HG02884 (cell line): ENCODE measurements around the gene EXT2.

Source experiments
- ATAC-seq: cut with Tn5 transposase; IDR thresholded peaks from one replicate; pipeline ENCODE4 v1.9.1; 2021; ENCODE audit warnings: mild to moderate bottlenecking, moderate library complexity; ENCODE audit not compliant: unreplicated experiment

Gene EXT2

GRCh38 chr11:44260081-44260480 is 164.6 kb downstream of the EXT2 start:
- ATAC-seq = no peak

GRCh38 chr11:44261800-44262591 is 166.5 kb downstream of the EXT2 start:
- ATAC-seq = no peak

- no peak for ATAC-seq
Observed at GRCh38 chr11:44263738-44264437, 168.4 kb downstream of the EXT2 start.

DNA sequence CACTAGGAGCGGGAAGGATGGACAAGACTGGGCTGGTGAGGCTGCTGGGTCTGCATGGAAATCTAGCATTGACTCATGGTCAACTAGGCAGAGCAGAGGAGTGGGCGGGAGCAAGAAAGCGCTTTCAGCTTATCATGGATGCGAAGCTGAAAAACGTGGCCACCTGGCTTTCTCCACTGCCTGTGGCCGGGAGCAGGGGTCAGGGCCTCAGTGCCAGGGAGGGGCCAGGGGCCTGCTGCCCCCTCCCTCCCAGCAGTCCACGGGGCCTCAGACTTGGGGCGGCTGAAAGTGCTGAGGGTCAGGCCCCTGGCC is 168.9 kb downstream of the EXT2 start:
- no peak for ATAC-seq

DNA sequence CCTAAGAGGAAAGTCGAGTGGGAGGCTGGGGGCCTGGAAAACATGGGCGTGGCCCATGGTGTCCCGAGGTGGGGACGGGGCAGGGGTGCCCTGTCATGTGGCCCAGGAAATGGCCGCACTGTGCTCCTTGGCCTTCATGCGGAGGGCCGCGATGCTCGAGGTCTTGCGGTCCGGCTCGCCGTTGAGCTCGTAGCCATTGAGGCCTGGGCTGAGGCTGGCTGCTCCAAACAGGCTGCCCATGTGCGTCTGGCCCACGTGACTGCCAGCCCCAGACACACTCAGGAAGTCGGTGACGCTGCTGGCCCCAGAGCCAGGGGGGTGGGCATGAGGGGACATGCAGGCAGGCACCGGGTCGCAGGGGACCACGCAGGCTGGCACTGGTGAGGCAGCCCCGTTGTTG is 169.3 kb downstream of the EXT2 start:
- ATAC-seq = no peak

DNA sequence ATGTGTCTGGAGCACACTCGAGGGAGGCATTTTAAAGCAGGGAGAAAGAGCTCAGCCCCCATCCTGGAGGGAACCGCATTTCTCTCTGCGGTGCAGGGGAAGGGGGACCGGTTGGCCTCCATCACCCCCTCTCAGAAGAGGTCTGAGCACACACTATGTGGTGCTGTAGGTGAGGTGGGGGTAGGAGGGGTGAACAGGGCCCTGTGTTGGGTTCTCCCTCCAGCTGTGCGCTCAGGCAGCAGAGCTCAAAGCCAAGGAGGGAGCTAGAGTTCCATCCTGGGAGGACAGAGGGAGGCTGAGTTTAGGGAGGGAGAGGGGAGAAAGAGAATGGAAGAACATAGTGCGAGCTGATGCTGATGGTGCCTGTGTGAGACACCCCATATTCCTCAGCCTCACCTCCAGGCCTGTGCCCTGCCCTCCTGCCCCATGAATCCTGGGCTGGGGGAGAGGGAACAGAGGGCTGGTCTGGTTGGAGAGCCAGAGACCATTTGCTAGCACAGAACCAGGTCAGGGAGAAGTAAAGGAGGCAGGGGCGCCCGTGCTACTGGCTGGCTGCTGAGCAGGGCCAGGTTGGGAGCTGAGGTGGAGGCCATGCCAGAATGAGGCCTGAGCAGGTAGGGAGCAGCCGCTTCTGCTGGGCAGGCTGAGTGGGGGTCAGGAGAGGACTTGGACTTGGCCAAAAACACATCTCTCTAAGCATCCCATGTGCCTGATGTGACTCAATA is 170.7 kb downstream of the EXT2 start:
- no peak for ATAC-seq

DNA sequence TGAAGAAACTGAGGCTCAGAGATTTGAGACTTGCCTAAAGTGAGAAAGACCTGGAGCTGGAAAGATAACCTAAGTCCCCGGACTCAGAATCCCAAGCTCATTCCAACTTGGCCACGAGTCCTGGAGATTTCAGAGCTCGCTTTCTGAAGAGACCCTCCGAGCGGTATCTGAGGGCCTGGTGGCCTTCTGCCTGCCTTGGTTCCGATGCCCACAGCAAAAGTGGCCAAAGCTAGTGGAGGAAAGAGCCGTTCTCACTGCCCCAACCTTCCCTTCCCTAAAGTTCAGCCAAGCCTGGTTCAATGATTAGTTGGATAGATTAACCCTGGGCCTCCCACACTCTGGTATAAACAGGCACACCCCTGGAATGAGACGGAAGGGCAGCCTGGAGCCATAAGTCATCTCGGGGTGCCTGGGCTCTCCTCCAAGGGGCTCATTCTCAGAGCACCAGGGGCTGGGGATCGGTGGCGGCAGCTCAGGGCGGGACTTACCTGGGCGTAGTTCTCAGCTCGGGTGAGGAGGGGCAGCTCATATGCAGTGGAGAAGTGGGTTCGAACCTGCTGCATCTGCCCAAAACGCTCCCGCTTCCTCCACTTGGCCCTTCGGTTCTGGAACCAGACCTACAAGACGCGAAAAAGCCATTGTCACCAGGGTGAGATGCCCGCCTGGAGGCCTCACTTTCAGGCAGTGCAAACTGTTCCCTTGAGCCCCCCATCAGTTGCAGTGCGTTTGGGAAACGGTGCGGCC is 171.7 kb downstream of the EXT2 start:
- no peak for ATAC-seq

DNA sequence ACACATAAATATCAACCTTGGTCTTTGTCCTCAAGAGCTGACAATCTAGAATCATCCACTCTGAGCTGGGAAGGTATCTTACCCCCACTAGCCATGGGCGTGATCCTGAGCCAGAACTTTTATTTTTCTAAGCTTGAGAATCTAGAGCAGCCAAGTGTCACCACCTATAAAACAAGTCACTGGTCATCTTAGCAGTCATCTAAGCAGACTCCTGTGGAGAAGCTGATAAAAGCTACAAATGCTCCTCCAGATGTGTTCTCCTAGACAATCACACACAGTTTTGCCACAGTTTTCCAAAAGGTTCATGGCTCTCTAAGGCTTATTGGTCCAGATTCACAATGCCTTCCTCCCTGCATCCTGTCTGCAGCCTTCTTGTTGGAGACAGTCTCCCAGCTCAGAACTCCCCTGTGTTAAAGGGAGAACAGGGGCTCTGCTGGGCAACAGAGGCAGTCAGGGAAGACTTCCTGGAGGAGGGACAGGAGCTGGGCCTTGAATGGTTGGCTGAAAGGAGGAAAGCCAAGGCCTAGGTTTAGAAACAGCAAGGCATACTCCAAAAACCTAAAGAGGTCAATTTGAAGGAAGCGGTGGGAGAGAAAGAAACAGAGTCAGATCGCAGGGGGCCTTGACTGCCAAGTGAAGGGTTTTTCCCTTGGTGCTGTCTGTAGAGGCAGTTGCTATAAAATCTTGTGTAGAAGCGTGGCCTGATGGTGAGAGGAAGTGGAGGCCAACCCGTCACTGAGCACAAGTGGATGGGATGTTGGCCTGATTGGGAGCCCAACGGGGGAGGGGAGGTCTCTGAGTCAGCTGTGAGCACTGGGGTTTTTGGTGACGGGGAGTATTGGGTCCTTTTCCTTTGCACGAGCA is 172.5 kb downstream of the EXT2 start:
- ATAC-seq = no peak

DNA sequence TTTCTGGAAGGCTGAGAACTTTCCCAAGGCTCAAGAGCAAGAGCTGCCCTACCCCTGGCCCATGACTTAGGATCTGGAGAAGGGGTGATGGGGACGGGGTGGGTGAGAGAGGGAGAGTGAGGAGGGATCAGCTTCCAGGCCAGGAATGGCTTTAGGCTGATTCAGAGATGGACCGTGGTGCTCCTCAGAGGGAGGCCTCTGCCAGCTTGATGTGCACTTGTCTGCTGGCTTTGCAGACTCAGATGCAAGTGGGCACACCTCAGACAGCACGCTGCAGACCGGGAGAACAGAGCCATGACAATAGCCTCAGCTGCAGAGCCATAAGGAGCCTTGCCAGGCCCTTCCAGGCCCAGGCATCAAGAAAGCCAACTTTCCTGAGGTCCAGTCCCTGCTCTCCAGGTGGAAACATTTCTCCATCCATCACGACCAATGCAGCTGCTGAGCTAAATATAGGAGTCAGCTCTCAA is 173.2 kb downstream of the EXT2 start:
- ATAC-seq = no peak

DNA sequence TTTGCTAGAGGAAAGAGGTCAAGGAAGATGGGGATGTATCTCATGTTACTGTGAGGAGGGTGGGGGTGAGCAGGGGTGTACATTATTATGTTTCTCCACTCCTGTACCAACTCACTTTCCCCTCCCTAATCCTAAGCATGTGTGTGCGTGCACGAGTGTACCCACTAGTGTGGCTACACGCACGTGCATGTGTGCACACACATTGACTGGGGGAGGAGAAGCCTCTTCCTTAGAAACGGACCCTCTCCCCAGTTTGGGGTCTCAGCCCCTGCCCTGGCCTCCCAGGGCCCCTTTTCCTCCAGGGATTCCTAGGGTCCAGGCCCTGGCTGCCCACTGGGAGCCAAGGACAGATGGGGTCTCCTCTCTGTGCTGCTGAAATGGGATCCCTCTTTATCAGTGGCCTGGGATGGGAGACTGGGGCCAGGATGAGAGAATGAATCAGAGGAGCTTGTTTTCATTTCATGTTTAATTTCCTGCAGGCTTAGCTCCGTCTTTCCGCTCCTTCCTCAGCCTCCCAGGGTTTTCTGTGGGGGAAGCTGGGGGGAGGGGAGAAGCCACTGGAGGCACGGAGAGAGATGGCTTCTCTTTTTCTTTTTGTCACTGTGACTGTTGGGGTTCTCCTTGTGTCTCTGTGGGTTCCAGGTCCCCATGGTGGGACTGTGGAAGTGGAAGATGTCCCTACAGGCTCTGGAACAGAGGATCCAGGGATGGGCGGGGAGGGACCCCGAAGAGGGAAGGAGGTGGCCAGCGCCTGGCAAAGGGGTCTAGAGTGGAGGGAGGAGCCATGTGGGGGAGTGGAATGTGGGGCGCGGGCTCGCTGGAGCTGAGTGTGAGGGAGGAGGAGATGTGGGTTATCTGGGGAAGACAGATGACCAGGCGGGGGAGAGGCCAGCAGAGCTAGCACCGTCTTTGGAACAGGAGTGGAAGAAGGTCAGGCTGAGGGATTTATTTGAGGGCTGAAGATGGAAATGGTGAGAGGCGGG is 174.2 kb downstream of the EXT2 start:
- ATAC-seq = no peak

DNA sequence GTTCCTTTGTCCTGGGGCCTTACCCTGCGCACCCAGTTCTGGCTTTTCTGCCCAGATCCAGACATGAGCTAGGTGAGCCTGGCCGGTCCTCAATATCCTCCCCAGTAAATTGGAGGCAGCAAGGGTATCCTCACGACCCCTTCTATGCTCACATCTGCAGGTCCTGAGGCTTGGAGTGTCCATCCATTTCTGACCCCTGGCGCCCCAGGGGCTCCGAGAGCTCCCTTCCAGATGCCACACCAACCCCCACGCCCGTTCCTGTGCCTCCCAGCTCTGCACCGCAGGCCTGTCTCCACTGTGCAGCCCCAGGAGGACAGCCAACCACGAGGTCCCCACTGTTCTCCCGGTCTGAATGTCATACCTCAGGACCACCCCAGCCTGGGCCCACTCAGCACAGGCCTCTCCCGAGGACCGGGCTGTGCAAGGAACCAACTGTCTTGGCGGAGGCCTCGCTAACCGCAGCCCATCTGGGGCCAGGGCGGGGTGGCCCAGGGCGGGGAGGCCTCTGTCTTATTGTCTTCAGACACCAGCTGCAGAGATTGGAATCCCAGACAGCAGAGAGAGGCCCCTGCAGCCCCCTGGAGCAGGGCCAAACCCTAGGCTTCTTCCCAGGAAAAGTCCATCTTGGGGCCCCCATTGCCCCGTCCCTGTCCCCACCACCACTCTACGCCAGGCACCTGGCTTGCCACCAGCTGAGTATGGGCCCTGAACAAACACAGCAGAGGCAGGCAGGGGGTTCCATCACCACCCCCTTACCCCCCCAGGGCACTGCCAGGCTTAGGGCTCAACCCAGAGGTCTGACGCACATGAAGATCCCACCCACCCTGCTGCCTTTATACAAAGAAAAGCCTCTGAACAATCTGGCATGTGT is 175.2 kb downstream of the EXT2 start:
- ATAC-seq = no peak

DNA sequence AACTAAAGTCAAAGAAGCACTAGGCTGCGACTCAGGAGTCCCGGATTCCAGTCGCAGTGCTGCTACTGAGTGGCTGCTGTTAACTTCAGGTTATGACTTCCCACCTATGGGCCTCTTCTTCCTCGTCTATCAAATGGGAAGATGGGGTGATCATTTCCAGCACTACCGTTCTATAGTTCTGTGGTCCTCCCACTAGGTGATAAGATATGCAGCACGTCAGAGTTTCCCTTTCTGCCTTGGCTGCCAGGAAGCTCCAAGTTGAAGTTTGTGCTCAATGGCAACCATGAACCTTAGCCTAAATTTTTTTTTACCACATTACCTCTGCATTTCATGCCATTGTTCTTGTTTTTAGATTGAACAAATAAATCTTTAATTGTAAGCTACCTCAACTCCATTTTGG is 175.8 kb downstream of the EXT2 start:
- ATAC-seq = no peak

DNA sequence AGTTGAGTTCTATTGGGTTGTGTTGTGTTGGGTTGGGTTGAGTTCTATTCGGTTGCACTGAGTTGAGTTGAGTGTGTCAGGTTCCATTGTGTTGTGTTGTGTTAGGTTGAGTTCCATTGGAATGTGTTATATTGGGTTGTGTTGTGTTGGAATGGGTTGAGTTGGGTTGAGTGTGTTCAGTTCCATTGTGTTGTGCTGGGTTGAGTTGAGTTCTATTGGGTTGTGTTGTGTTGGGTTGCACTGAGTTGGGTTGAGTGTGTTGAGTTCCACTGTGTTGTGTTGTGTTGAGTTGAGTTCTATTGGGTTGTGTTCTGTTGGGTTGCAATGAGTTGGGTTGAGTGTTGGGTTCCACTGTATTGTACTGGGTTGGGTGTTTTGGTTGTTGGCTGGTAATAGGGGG is 178.9 kb downstream of the EXT2 start:
- ATAC-seq = no peak

- ATAC-seq = no peak
Observed at GRCh38 chr11:44275241-44275640, 179.8 kb downstream of the EXT2 start.

GRCh38 chr11:44275961-44276550 is 180.6 kb downstream of the EXT2 start:
- no peak for ATAC-seq

GRCh38 chr11:44277196-44278090 is 182.0 kb downstream of the EXT2 start:
- ATAC-seq = no peak

DNA sequence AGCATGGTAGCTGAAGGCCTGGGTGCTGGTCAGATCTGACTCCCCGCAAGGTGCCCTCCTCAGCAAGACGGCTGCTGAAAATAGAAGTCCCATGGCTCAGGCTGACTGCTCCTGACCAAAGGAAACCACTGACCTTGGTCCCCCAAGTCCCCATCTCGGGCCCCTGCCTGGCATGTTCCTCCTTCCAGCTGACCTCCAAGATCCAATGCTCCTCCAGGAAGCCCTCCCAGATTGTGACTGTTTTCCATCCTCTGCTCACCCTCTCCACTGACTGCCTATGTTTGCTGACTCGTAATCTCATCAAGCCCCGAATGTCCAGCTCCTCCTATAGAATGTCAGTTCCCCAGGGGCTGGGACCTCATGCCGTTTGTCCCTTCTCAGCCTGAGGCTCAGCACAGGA is 184.0 kb downstream of the EXT2 start:
- no peak for ATAC-seq
